SK-N-DZ (cell line): Measurements from ENCODE around the gene WWOX.

ENCODE experiments used
- DNase-seq: peaks from one replicate; pipeline ENCODE4 v3.0.0-alpha.2; 2015; ENCODE audit warnings: low spot score

The WWOX gene

DNA sequence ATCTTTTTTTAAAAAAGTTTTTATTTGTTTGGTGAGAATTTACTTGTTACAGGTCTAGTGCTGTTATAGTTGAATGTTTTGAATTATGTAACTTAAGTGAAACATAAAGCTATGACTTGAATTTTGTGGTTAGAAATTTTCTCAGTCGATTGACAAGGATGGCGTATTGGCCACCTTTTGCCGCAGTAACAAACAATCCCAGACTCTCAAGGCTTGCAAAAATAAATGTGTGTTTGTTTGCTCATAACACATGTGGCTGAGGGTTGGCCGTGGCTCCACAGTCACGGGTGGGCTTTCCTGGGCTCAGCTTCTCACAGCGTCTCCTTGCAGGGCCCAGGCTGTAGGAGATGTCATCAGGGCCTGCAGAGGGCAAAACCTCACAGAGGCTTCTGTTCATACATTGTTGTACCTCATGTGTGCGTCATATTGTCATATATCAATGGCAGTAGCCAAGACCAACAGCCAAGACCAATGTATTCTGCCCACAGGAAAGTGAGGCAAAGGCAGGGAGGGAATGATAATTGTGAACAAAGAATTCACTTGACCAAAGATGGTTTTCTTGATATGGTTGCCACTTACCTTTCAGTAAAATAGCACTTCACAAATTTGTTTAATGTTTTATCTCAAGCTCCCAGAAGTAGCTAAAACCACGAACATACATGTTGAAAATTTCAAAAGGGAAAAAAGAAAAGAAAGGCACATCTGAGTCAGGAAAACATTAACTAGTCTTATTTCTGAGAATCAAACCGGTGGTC, 93.5 kb downstream of the WWOX start:
- no peak for DNase-seq

DNA sequence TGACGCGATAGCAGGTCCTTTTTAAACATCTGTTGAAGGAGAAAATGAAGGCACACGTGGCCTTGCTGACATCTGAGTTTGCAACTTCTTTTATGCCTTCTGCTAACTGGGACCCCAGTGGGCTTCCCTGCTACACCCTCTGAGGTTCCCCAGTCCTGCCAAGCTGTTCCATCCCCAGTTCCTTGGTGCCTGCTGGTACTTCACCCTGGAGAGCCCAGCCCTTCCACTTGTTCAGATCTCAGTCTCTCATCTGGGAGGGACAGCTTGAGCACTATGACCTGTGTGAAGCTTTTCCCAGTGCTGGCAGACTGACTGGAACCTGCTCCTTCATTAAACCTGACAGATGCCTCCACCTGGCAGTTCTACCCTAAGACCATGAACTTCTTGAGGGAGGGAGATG, 95.5 kb downstream of the WWOX start:
- DNase-seq = no peak

DNA sequence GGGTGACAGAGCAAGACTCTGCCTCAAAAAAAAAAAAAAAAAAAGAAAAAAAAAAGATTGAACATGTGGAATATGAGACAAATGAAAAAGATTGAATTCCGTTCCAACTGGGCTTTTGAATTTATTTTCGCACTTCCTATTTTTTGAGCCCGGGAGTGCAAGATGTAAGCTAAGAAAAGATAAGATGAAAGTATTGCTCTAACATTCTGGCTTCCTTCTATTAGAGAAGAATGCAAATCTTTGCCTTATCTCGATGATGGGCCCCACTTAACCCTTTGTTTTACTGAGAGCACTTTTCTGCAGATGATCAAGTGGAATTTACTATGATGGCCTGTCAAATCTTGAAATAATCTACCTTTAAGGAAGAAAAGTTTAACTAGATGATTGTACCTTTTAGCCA, 96.3 kb downstream of the WWOX start:
- DNase-seq = no peak

DNA sequence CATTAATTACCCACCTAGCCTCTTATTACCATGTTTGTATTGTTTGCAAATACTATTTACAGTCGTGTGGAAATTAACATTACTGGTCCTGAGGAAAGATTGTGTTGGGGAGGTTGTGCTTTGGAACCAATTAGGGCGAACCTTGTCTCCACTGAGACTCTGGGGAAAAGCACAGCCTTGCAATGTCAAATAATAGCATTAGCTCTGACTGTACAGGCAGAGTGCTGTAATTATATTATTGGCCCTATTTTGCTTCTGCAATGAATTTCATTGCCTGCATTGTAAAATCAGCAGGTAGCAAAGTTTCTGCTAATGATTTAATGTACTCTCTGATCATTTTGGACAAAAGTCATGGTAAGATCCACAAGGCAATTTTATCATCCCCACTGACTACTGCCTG, 97.0 kb downstream of the WWOX start:
- DNase-seq = peak; percentile 73

DNA sequence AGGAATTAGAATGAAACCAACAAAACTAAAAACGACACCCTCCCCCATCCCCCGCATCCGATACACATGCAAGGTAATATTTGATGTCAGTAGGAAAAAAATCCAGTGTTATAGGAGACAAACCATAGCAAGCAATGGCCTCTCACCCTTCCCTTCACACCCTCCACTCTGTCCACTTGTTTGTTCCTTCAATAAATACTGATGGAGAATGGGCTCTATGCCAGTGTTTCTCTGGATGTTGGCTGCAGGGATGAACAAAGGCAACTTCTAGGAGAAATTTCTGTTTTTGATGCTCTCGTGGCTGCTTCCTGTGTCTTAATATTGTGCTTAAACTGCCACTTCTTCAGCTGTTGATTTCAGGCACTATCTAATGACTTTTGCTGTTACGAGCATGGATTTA, 98.8 kb downstream of the WWOX start:
- DNase-seq = no peak

DNA sequence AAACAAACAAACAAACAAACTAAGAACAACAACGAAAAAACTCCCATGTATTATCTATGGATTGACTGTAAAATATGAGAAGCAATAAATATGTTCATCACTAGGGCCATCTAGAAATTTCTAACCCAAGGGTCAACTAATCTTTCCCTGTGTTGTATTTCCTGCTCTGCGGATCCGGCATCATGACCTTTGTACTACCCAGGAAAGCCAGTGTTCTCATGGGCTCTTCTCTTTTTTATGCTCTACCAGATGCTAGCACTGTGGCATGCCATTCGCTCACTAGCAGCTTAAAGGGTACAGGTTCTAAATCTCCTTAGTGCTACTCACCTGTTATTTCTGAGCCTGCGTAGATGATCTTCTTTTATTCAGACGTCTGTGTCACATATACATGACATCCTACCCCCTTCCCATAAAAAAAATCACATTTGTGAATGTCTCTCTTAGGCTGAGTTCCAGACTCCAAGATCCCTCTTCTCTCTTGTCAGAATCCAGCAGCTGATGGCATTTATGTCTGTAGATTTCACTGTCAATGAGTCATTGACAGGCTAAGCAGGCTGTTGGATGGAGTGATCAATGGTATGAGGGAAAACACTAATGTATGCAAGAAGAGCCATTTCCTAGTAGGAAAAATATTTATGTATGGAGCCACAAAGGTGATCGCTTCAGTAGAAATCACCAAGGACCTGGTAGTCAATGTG, 100.0 kb downstream of the WWOX start:
- DNase-seq = no peak

DNA sequence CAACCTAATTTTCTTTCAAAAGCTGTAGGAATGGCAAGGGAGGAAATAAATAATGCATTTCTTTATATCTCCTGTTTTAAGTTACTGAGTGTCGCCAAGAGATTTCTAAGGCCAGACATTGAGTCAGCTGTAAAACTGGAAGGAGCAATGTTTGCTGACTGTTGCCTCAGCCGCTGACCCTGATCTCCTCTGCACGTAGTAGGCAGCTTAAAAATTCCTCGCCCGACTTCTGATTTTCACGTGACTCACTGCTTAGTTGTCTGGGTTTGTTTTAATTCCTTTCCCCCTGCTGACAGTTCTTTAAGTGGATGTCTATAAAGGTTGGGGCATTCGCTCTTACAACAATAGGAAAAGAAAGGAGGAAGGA, 100.6 kb downstream of the WWOX start:
- no peak for DNase-seq

DNA sequence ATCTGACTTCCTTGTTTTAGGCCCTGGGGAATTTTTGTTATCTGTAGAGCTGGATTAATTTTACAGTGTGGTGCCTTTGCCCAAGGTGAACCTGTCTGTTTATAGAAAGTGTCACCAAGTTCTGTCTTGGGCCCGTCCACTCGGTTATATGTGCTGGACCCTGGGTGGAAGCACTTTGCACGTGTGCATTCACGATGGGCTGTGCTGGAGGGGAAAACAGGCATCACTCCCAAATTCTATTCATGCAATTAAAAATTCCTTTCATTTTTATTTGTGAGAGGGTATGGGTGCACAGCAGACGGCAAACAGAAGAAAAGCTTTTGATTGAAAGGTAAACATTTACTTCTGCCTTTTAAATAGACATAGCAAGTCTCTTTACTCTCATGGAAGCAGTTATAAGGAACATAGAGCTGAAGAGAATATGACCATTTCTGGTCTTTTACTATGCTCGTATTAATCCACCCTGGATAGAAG, 101.2 kb downstream of the WWOX start:
- no peak for DNase-seq

DNA sequence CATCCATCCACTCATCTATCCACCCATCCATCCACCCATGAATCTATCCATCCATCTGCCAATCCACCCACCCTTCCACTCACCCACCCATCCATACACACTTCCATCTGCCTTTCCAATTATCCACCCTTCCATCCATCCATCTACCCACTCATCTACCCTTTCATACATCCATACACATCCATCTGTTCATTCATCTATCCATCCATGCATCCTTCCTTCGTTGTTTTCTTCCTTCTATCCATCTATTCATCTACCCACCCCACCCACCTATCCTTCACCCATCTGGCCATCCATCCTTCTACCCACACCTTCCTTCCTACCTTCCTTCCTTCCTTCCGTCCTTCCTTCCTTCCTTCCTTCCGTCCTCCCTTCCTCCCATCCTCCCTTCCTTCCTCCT, 106.1 kb downstream of the WWOX start:
- DNase-seq = no peak

DNA sequence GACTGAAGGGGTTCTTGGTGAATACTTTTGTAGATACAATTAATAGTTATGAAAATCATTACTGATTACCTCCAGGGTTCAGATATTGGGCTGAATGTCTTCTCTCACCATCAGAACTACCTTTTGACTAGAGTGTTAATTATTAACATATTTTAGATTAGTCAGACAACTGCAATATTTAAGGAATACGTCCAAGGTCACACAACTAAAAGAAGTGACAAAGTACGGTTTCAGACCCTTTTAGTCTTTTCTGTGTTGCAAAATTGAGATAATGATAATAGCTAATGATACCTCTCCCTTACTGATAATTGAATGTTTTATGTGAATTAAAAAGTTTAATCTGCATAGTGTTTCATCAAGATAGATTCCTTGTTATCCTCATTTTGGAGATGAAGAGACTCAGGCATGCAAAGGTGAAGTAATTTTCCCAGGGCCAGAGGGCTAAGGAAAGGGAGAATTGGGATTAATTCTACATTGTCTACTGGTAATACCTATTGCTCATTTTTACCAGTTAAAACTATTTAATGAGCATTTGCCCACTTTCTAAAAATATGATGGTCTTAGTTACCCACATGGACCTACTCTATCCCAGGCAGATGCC, 107.3 kb downstream of the WWOX start:
- no peak for DNase-seq

DNA sequence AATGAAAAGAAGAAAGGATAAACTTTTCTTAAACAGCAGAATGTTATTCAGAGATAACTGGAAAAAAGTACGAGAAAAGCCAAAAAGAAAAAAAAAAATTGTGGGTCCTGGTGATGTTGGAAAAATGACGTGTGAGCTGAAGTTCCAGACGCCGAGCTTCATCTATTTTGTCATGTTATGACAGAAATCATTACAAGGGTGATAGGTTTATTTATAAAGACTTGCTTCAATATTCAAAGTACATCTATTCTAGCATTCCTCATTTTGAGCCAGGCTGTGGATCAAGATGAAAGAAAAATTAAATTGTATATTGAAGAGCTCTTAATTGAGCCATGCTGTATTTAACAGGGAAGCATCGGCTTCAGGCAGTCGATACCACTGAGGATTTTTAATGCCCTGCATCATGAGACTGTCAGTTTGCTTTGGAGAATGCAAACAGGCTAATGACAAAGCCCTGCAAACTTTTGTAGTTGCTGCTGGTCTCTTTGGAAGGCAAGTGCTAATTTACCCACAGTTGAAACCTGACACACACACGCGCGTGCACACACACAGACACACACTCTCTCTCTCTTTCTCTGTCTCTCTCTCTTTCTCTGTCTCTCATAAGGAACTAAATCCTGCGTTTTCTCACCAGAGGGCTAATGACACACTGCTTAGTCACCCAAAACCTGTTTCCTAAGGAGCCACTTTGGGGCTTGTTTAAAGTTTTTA, 110.7 kb downstream of the WWOX start:
- DNase-seq = no peak

DNA sequence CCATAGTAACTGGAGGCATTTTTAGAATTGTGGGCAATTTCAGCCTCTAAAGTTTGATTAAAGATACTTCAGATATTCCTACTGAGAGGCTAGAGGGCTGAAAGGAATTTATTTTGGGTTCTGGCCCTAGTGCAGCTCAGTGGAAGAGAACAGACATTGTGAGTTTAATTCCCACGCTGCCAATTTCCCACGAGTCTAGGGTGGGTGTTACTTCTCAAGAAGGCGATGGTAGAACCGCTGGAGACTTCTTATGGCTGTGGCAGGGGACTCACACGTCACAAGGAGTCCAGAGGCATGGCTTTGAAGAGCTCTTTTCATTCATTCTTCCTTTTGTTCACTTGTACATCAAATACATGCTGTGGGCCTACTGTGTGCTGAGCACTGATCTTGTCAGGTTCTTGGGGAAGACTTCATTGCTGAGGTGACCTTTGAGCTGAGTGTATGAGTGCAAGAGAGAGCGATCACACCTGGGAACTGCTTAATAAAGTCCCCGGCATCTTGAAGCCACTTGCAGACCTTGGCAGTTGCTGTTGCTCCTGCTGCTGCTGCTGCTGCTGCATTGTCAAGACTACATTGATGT, 111.7 kb downstream of the WWOX start:
- no peak for DNase-seq

DNA sequence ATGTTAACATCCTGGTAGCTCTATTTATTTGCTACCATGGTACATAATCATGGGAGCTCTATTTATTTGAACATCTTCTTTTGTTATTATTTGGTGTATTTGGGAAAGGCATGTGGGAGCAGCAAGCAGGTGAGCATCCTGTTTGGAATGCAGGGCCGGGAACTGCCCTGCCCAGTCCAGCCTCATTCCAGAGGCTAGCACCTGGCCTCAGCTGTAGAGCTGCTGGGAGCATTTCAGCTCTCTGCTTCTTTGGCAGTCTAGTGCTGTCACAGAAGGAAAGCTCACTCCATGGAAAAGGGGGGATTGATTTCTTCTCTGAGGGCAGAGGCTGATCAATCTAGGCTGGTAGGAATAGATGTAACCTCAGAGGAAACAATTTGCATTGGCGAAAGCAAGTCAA, 112.5 kb downstream of the WWOX start:
- DNase-seq = no peak

DNA sequence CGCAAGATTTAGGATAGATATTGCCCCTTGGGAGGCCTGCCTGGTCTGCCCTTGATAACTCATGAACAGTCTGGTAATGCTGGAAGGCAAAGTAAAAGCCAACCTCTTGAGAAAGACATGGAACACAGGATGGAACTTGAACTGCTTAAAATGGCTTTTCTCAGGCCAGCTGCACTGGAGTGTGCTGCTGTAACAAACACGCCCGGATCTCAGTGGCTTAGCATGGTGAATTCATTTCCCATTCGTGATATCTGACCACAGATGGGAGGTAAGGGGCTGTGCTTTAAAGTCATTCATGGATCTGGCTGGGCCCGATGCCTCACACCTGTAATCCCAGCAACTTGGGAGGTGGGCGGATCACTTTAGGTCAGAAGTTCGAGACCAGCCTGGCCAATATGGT, 113.2 kb downstream of the WWOX start:
- no peak for DNase-seq

DNA sequence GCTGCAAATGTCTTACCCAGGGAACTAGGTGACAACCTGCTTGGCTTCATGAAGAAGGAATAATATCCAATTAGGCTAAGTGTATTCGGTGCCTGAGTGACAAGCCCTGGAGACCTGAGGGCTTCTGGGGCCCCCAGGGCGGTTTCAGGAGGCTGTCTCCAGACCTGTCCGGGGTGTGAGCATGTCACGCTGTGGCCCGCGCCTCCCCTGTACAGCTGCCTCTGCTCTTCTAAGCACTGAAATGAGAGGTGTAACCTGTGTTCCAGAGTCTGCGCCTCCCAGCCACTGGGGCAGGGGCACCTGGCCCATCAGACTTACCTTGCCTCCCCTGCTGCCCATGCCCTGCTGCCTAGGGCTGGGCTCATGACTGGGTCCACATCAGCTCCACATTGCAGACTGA, 114.3 kb downstream of the WWOX start:
- DNase-seq = no peak

DNA sequence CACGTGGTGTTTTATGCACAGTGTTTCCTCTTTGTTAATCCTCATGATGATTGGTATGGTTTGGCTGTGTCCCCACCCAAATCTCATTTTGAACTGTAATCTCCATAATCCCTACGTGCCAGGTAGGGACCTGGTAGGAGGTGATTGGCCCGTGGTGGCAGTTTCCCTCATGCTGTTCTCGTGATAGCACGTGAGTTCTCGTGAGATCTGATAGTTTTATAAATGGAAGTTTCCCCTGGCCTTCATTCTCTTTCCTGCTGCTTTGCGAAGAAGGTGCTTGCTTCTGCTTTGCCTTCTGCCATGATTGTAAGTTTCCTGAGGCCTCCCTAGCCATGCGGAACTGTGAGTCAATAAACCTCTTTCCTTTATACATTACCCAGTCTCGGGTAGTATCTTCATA, 115.8 kb downstream of the WWOX start:
- no peak for DNase-seq

DNA sequence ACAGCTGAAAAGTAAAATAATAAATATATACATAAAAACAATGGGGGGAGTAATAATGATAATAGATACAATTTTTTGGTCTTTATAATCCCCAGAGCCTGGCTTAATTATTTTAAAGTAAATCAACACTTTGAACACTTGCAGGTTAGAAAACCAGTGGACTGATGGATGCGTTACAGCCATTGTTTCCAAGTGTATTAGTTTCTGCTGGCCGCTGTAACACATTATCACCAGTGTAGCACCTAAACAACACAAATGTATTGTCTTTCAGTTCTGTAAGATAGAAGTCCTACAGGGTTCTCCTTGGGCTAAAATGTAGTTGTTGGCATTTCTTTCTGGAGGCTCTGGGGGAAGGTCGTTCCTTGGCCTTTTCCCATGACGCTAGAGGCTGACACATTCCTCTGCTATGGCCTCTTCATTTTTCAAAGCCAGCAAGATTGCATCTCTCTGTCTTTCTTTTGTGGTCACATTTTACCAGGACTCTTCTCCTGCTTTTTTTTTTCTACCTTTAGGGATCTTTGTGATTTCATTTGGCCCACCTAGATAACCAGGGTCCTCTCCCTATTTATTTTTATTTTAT, 116.8 kb downstream of the WWOX start:
- DNase-seq = no peak

DNA sequence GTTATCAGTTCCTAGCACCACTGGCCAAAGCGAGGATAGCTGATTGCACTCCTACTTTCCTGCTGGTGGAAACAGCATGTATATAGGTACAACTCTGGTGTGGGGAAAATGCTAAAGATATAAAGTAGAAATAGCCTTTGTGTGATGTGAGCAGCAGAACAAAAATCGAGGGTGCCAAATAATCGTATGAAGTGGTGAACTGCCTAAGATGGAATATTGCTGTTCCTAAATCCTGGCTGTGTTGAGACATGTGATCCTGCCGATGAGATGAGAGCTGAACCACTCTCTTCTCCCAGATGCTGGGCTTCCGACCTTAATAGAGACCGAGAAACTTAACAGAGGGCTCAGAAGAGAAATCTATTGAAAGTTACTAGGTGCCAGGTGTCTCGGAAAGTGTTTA, 117.8 kb downstream of the WWOX start:
- DNase-seq = no peak

DNA sequence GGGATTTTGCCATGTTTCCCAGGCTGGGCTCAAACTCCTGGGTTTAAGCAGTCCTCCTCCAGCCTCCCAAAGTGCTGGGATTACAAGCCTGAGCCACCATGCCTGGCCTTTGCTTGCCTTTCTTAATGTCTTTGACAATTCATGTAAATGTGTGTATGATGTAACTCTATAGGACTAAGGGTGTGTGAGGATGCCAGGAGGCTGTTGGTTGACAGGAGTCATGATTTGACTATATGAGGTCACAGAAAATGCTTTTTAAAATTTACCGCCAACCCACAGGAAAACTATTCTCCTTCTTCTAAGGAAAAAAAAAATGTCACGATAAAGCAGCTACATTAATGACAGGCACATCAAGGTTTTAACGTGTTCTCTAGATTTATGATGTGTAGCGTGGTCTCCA, 118.8 kb downstream of the WWOX start:
- DNase-seq = no peak

DNA sequence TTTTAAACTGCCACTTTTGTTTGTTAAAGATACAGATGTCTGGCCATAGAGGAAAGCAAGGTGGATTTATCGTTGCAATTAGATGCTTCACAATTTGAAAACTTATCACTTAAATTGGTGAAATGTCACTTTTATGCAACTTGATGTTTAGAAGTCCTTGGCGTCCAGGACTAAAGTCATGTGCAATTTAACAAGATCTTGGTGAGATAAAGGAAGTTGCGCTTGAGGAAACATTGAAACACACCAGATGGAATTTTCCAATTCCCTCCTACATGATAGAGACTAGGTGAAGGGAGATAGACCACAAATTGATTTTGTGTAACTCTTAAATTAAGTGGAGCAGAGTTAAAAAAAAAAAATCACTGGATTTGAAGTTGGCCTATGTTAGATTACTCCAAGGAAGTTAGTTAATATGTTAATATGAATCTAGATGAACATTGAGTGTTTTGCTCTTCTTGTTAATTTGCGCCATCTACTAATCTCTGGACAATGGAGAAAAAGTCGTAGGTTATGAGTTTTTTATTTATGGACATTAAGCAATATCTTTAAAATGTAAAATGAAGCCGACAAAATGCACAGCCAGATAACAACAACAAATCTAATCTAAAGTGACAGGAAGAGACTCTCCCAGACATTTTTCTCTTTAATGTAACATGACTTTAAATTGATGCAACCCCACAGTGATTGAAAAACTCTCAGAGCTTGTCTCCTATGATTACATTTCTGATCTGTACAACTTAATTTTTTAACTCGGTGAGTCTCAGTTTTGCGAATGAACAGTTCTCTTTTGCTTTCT, 119.6 kb downstream of the WWOX start:
- DNase-seq = peak; percentile 77

DNA sequence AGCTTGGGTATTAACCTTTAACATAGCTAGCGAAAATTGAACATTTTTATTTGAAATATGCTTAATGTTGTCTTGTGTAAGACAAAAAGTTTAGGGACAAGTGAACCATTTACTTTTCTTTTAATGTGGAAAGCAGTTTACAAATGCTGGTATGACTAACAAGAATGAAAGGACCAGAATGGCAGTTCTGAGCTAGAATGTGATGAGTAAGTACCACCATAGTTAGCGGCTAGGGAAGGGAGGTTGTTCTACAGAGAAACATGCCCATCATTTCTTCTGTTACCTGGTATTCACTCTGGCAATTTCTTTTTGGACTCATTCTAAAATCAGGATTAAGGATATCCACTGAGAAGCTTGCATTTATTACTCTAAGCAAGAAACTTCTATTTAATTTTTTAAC, 121.1 kb downstream of the WWOX start:
- no peak for DNase-seq
